HG03558 (cell line): ENCODE measurements around the gene CADM1.

Experiments
- ATAC-seq: cut with Tn5 transposase; IDR thresholded peaks from one replicate; pipeline ENCODE4 v1.9.1; 2021; ENCODE audit warnings: moderate number of reproducible peaks; ENCODE audit not compliant: unreplicated experiment; ENCODE audit errors: extremely low read depth

CADM1 gene

GRCh38 chr11:115504276-115505158 is at the start of gene CADM1:
CADM1 (minus strand) TSS chr11:115504415.
- peak; percentile 43 for ATAC-seq

GRCh38 chr11:115552773-115553438 is 48.7 kb upstream of the CADM1 start:
- no peak for ATAC-seq

GRCh38 chr11:115552151-115552772 is 48.0 kb upstream of the CADM1 start:
- ATAC-seq: no peak

GRCh38 chr11:115550291-115551059 is 46.3 kb upstream of the CADM1 start:
- ATAC-seq: no peak

- no peak for ATAC-seq
These were observed 44.8 kb upstream of the CADM1 start for GRCh38 chr11:115548878-115549528.

GRCh38 chr11:115545581-115546210 is 41.5 kb upstream of the CADM1 start:
- ATAC-seq: no peak

- no peak for ATAC-seq
These were observed 40.3 kb upstream of the CADM1 start for GRCh38 chr11:115544422-115544948.

GRCh38 chr11:115541518-115541917 is 37.3 kb upstream of the CADM1 start:
- no peak for ATAC-seq

- no peak for ATAC-seq
These were observed 35.6 kb upstream of the CADM1 start for GRCh38 chr11:115539844-115540243.

GRCh38 chr11:115535781-115536180 is 31.6 kb upstream of the CADM1 start:
- no peak for ATAC-seq

GRCh38 chr11:115530752-115531151 is 26.5 kb upstream of the CADM1 start:
- no peak for ATAC-seq

- ATAC-seq: no peak
These were observed 24.0 kb upstream of the CADM1 start for GRCh38 chr11:115528225-115528624.

GRCh38 chr11:115527534-115528125 is 23.4 kb upstream of the CADM1 start:
- ATAC-seq: no peak

GRCh38 chr11:115525531-115526006 is 21.4 kb upstream of the CADM1 start:
- ATAC-seq: no peak

- ATAC-seq: no peak
These were observed 20.4 kb upstream of the CADM1 start for GRCh38 chr11:115524572-115524971.

- ATAC-seq: no peak
These were observed 19.6 kb upstream of the CADM1 start for GRCh38 chr11:115523727-115524399.

GRCh38 chr11:115522302-115522701 is 18.1 kb upstream of the CADM1 start:
- ATAC-seq: no peak

GRCh38 chr11:115521825-115522224 is 17.6 kb upstream of the CADM1 start:
- ATAC-seq: no peak
